K562 (cell line): ENCODE data around the gene RPTOR.

Source experiments
- KAT7 ChIP-seq: sonication (generic); formaldehyde crosslinking; IDR thresholded peaks from 2 replicates; pipeline ENCODE4 v1.8.0; 2022; ENCODE audit warnings: missing genetic modification reagents, mild to moderate bottlenecking, borderline replicate concordance
- MAX ChIP-seq: sonication (generic); formaldehyde crosslinking; IDR thresholded peaks from 2 replicates; pipeline ENCODE4 v1.9.0; 2022; ENCODE audit warnings: mild to moderate bottlenecking, missing genetic modification reagents
- MED1 ChIP-seq: sonication (generic); formaldehyde crosslinking; IDR thresholded peaks from 2 replicates; pipeline ENCODE4 v1.8.1; 2023; ENCODE audit warnings: missing genetic modification reagents, borderline replicate concordance
- TEAD4 ChIP-seq, 2 experiments: sonication (generic) in 1 of 2; formaldehyde crosslinking in 1 of 2; IDR thresholded peaks; 2 replicates each; pipeline versions ENCODE4 v1.6.1 to v1.8.0; 2012 to 2022; ENCODE audit warnings: borderline replicate concordance in 1 of 2, inconsistent platforms in 1 of 2, low read length in 1 of 2, mild to moderate bottlenecking in 1 of 2, missing genetic modification reagents in 1 of 2

DNA sequence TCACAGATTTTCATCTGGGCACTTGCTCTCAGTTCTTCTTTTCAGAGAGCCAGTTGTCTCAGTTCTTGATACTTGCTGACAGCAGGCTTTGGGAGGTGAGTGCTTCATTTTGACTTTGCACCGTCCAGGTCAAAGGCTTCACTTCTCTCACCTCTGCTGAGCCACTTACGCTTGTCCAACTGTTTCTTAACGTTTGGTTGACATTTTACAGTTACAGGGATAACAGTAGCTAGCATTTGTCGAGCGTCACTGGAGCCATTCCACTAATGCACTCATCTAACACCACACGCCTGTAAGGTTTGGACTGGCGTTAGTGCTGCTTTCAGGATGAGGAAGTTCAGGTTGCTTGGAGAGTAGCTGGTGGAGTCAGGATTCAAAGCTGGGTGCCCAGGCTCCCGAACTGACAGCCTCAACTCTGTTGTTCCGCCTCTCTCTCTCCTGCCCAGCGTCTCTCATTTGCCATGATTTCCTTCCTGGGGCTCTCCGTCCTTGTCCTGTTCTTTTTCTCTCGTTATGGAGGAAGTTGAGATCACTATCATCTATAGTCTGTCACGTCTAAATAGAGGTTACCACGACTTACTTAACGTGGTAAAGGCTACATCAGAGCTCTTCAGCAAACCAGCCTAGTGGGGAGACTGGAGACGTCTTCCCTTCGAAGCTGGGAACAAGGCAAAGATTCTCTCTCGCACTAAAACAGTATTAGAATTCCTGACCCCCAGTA lies 220.8 kb downstream of the RPTOR start:
- TF ChIP-seq TEAD4 (IDR thresholded peaks at IDR 0.05; ENCODE audit: low read length) = no peak
- TF ChIP-seq TEAD4 (CRISPR knock-in tag; IDR thresholded peaks at IDR 0.05; ENCODE audit: borderline replicate concordance) = no peak
- TF ChIP-seq KAT7 (CRISPR knock-in tag) = no peak
- TF ChIP-seq MAX (CRISPR knock-in tag) = no peak
- TF ChIP-seq MED1 (CRISPR knock-in tag) = no peak
